Ishikawa (cell line): ENCODE data around the gene ANKRD44.

Source experiments
- CEBPB ChIP-seq: IDR thresholded peaks from 2 replicates; pipeline ENCODE4 v1.6.1; 2012
- CREB1 ChIP-seq: IDR thresholded peaks from 2 replicates; pipeline ENCODE4 v1.6.1; 2012; ENCODE audit warnings: low read depth
- EP300 ChIP-seq: IDR thresholded peaks from 2 replicates; pipeline ENCODE4 v1.6.1; 2012; ENCODE audit warnings: borderline replicate concordance
- FOXM1 ChIP-seq: IDR thresholded peaks from 2 replicates; pipeline ENCODE4 v1.6.1; 2012; ENCODE audit warnings: low read depth, borderline replicate concordance
- RAD21 ChIP-seq: IDR thresholded peaks from 2 replicates; pipeline ENCODE4 v1.6.1; 2012; ENCODE audit warnings: low read depth
- REST ChIP-seq: IDR thresholded peaks from 2 replicates; pipeline ENCODE4 v1.6.1; 2012; ENCODE audit warnings: low read depth, mild to moderate bottlenecking
- TAF1 ChIP-seq: IDR thresholded peaks from 2 replicates; pipeline ENCODE4 v1.6.1; 2012; ENCODE audit warnings: low read depth, mild to moderate bottlenecking
- TCF12 ChIP-seq: IDR thresholded peaks from 2 replicates; pipeline ENCODE4 v1.6.1; 2012; ENCODE audit warnings: low read depth
- TEAD4 ChIP-seq: IDR thresholded peaks from 2 replicates; pipeline ENCODE4 v1.6.1; 2012
- YY1 ChIP-seq: IDR thresholded peaks from 2 replicates; pipeline ENCODE4 v1.6.1; 2012; ENCODE audit warnings: low read depth
- ZBTB7A ChIP-seq: IDR thresholded peaks from 2 replicates; pipeline ENCODE4 v1.6.1; 2012; ENCODE audit warnings: low read depth
- TF ChIP-seq, protein P1 (sequence below): IDR thresholded peaks from 2 replicates; pipeline ENCODE4 v1.6.1; 2012

- TF ChIP-seq CEBPB (no peak), TAF1 (no peak), RAD21 (no peak), REST (no peak), ZBTB7A (no peak), YY1 (no peak), EP300 (no peak), CREB1 (no peak), TCF12 (no peak), FOXM1 (no peak), TEAD4 (no peak)
- TF ChIP-seq, protein P1, sequence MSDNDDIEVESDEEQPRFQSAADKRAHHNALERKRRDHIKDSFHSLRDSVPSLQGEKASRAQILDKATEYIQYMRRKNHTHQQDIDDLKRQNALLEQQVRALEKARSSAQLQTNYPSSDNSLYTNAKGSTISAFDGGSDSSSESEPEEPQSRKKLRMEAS: no peak
These were observed 182.5 kb downstream of the ANKRD44 start for GRCh38 chr2:197128126-197128525.
